HG02981 (cell line): ENCODE measurements around the gene ATP6AP2.
"Not testable (repeated sequence)": the region's sequence is repeated elsewhere in the genome, so short reads cannot be mapped to it uniquely, and the experiment has no call there.

Source experiments
- ATAC-seq: cut with Tn5 transposase; IDR thresholded peaks from one replicate; pipeline ENCODE4 v1.9.1; 2021; ENCODE audit warnings: mild to moderate bottlenecking, moderate library complexity; ENCODE audit not compliant: unreplicated experiment

Gene ATP6AP2

GRCh38 chrX:40575411-40575810 is 5.4 kb upstream of the ATP6AP2 start:
- not testable (repeated sequence) for ATAC-seq

GRCh38 chrX:40576291-40576690 is 4.5 kb upstream of the ATP6AP2 start:
- ATAC-seq: no peak

GRCh38 chrX:40578039-40578695 is 2.6 kb upstream of the ATP6AP2 start:
- no peak for ATAC-seq

- ATAC-seq: no peak
Observed at GRCh38 chrX:40579141-40579540, 1.6 kb upstream of the ATP6AP2 start.

GRCh38 chrX:40579900-40580536 is 752 bp upstream of the ATP6AP2 start:
- peak; percentile 40 for ATAC-seq

GRCh38 chrX:40581336-40581920 is 658 bp downstream of the ATP6AP2 start:
- peak; percentile 2 for ATAC-seq

GRCh38 chrX:40582178-40582577 is 1.4 kb downstream of the ATP6AP2 start:
- ATAC-seq: not testable (repeated sequence)

- no peak for ATAC-seq
Observed at GRCh38 chrX:40582811-40583210, 2.0 kb downstream of the ATP6AP2 start.

- not testable (repeated sequence) for ATAC-seq
Observed at GRCh38 chrX:40587623-40588022, 6.9 kb downstream of the ATP6AP2 start.

GRCh38 chrX:40589616-40590321 is 9.0 kb downstream of the ATP6AP2 start:
- ATAC-seq: not testable (repeated sequence)

GRCh38 chrX:40603446-40603845 is 22.7 kb downstream of the ATP6AP2 start:
- ATAC-seq: no peak

- no peak for ATAC-seq
Observed at GRCh38 chrX:40607381-40607780, 26.6 kb downstream of the ATP6AP2 start.

GRCh38 chrX:40612511-40612910 is 31.7 kb downstream of the ATP6AP2 start:
- no peak for ATAC-seq

GRCh38 chrX:40615976-40616375 is 35.2 kb downstream of the ATP6AP2 start:
- no peak for ATAC-seq

GRCh38 chrX:40617566-40617965 is 36.8 kb downstream of the ATP6AP2 start:
- no peak for ATAC-seq

- no peak for ATAC-seq
Observed at GRCh38 chrX:40622479-40623138, 41.8 kb downstream of the ATP6AP2 start.

- ATAC-seq: no peak
Observed at GRCh38 chrX:40623139-40623536, 42.4 kb downstream of the ATP6AP2 start, which contains the start of gene MPC1L. TSS of gene MPC1L (plus strand) at chrX:40623428. CDS start at chrX:40623566, 138 bp downstream.

GRCh38 chrX:40623665-40624064 is 42.9 kb downstream of the ATP6AP2 start:
- no peak for ATAC-seq

- ATAC-seq: no peak
Observed at GRCh38 chrX:40625294-40625693, 44.5 kb downstream of the ATP6AP2 start.

GRCh38 chrX:40628506-40628905 is 47.7 kb downstream of the ATP6AP2 start:
- no peak for ATAC-seq

GRCh38 chrX:40632199-40632598 is 51.4 kb downstream of the ATP6AP2 start:
- ATAC-seq: no peak
